Neural progenitor cell (in vitro differentiated cells): ENCODE data around the gene PDE6B. TPM values are rescaled to one million over a fixed set of nuclear protein-coding genes. Genes with fewer than 3 reads are reported as not detected.

Source experiments
- DNase-seq: peaks from one replicate; pipeline ENCODE4 v3.0.0-alpha.2; 2016; ENCODE audit warnings: low spot score
- H2AFZ ChIP-seq: fragments of 200-600 bp; sonication (generic); replicated peaks from 2 replicates; pipeline ENCODE4 v1.6.1; 2016; ENCODE audit warnings: antibody characterized with exemption
- H3F3A ChIP-seq: fragments of 200-600 bp; sonication (generic); 2 replicates; pipeline ENCODE4 v1.6.1; 2016; ENCODE audit warnings: antibody characterized with exemption, low read depth
- H3K27ac ChIP-seq: fragments of 200-600 bp; sonication (generic); 2 replicates; pipeline ENCODE4 v1.5.1; 2016; ENCODE audit warnings: mild to moderate bottlenecking
- H3K27me3 ChIP-seq: fragments of 200-600 bp; sonication (generic); 2 replicates; pipeline ENCODE4 v1.6.1; 2016; ENCODE audit warnings: mild to moderate bottlenecking, moderate library complexity
- H3K36me3 ChIP-seq: fragments of 200-600 bp; sonication (generic); 2 replicates; pipeline ENCODE4 v1.5.1; 2016
- H3K4me1 ChIP-seq: fragments of 200-600 bp; sonication (generic); 2 replicates; pipeline ENCODE4 v1.6.1; 2016; ENCODE audit warnings: mixed run types
- H3K4me2 ChIP-seq: fragments of 200-600 bp; sonication (generic); 2 replicates; pipeline ENCODE4 v1.6.1; 2016
- H3K4me3 ChIP-seq: fragments of 200-600 bp; sonication (generic); 2 replicates; pipeline ENCODE4 v1.5.1; 2016
- H3K79me2 ChIP-seq: fragments of 200-600 bp; sonication (generic); 2 replicates; pipeline ENCODE4 v1.6.1; 2016; ENCODE audit warnings: low read depth
- H3K9ac ChIP-seq: fragments of 200-600 bp; sonication (generic); 2 replicates; pipeline ENCODE4 v1.6.1; 2016
- H3K9me3 ChIP-seq: fragments of 200-600 bp; sonication (generic); 2 replicates; pipeline ENCODE4 v1.5.1; 2016; ENCODE audit warnings: low read depth
- H4K20me1 ChIP-seq: fragments of 200-600 bp; sonication (generic); 2 replicates; pipeline ENCODE4 v1.6.1; 2016; ENCODE audit warnings: low read depth
- H3K27ac Mint-ChIP-seq: 3 replicates; pipeline ENCODE4 v1.8.0; 2021; ENCODE audit warnings: mixed read lengths
- H3K27me3 Mint-ChIP-seq: 2 replicates; pipeline ENCODE4 v1.8.0; 2022; ENCODE audit warnings: low read depth, mild to moderate bottlenecking, inconsistent platforms, moderate library complexity, mixed read lengths; ENCODE audit not compliant: insufficient read depth
- H3K36me3 Mint-ChIP-seq: 3 replicates; pipeline ENCODE4 v1.8.0; 2021; ENCODE audit warnings: mixed read lengths
- H3K4me1 Mint-ChIP-seq: 3 replicates; pipeline ENCODE4 v1.8.0; 2021; ENCODE audit warnings: mixed read lengths
- H3K4me3 Mint-ChIP-seq: 3 replicates; pipeline ENCODE4 v1.8.0; 2021; ENCODE audit warnings: mild to moderate bottlenecking, moderate library complexity, mixed read lengths
- H3K9me3 Mint-ChIP-seq: 3 replicates; pipeline ENCODE4 v1.8.0; 2020; ENCODE audit warnings: mixed read lengths
- EZH2 ChIP-seq: fragments of 200-600 bp; sonication (generic); IDR thresholded peaks from 2 replicates; pipeline ENCODE4 v1.6.1; 2017; ENCODE audit warnings: antibody characterized with exemption, mild to moderate bottlenecking, moderate library complexity
- EZH2phosphoT487 ChIP-seq: fragments of 200-600 bp; sonication (generic); IDR thresholded peaks from 2 replicates; pipeline ENCODE4 v1.6.1; 2017; ENCODE audit warnings: antibody characterized with exemption
- total RNA-seq: library from RNA; depleted of rRNA; stranded (reverse); fragments of >200 nt; gene quantifications from 2 replicates; pipeline ENCODE4 v1.2.3, GENCODE V29; 2015; ENCODE audit warnings: low replicate concordance
- TF ChIP-seq, protein P1 (sequence below): fragments of 200-600 bp; sonication (generic); IDR thresholded peaks from 2 replicates; pipeline ENCODE4 v1.5.1; 2017; ENCODE audit warnings: antibody characterized with exemption, mild to moderate bottlenecking

The PDE6B gene
- total RNA-seq, 1 donor from 2014 or later = 4.3 TPM

DNA sequence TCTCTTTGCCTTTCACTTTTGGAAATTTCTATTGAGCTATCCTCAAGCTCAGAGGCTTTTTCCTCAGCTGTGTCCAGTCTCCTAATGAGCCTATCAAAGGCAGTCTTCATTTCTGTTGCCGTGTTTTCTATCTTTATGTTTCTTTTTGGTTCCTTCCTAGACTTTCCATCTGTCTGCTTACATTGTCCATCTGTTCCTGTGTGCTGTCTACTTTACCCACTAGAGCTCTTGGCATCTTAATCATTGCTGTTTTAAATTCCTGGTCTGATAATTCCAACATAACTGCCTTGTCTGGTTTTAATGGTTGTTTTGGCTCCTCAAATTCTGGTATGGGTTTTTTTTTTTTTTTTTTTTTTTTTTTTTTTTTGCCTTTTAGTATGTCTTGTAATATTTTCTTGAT is 9.3 kb upstream of the PDE6B start:
- no peaks in the 10 kb centered on the region for H3K4me1 Mint-ChIP-seq
- H4K20me1 ChIP-seq = no peaks in the 10 kb centered on the region
- TF ChIP-seq EZH2 (no peak), EZH2phosphoT487 (no peak)
- TF ChIP-seq, protein P1, sequence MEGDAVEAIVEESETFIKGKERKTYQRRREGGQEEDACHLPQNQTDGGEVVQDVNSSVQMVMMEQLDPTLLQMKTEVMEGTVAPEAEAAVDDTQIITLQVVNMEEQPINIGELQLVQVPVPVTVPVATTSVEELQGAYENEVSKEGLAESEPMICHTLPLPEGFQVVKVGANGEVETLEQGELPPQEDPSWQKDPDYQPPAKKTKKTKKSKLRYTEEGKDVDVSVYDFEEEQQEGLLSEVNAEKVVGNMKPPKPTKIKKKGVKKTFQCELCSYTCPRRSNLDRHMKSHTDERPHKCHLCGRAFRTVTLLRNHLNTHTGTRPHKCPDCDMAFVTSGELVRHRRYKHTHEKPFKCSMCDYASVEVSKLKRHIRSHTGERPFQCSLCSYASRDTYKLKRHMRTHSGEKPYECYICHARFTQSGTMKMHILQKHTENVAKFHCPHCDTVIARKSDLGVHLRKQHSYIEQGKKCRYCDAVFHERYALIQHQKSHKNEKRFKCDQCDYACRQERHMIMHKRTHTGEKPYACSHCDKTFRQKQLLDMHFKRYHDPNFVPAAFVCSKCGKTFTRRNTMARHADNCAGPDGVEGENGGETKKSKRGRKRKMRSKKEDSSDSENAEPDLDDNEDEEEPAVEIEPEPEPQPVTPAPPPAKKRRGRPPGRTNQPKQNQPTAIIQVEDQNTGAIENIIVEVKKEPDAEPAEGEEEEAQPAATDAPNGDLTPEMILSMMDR = no peak
- H3K9ac ChIP-seq = no peak overlapping the region
- no peak overlapping the region for H3K4me3 Mint-ChIP-seq
- H3K4me3 ChIP-seq = no peak overlapping the region
- H3K4me2 ChIP-seq = no peak overlapping the region
- H3K4me1 ChIP-seq = no peaks in the 10 kb centered on the region
- peaks cover 14% of the 10 kb centered on the region for H3K27me3 Mint-ChIP-seq
- H3K9me3 Mint-ChIP-seq = peaks cover 1% of the 10 kb centered on the region
- H3K27ac Mint-ChIP-seq = no peak overlapping the region
- no peak overlapping the region for H3K27ac ChIP-seq
- peaks cover 19% of the 10 kb centered on the region for H3K27me3 ChIP-seq
- H3K9me3 ChIP-seq = no peaks in the 10 kb centered on the region
- no peaks in the 10 kb centered on the region for H3K36me3 ChIP-seq
- no peaks in the 10 kb centered on the region for H3K79me2 ChIP-seq
- no peak for DNase-seq
- no peaks in the 10 kb centered on the region for H3F3A ChIP-seq
- no peak overlapping the region for H2AFZ ChIP-seq
- H3K36me3 Mint-ChIP-seq = no peaks in the 10 kb centered on the region

DNA sequence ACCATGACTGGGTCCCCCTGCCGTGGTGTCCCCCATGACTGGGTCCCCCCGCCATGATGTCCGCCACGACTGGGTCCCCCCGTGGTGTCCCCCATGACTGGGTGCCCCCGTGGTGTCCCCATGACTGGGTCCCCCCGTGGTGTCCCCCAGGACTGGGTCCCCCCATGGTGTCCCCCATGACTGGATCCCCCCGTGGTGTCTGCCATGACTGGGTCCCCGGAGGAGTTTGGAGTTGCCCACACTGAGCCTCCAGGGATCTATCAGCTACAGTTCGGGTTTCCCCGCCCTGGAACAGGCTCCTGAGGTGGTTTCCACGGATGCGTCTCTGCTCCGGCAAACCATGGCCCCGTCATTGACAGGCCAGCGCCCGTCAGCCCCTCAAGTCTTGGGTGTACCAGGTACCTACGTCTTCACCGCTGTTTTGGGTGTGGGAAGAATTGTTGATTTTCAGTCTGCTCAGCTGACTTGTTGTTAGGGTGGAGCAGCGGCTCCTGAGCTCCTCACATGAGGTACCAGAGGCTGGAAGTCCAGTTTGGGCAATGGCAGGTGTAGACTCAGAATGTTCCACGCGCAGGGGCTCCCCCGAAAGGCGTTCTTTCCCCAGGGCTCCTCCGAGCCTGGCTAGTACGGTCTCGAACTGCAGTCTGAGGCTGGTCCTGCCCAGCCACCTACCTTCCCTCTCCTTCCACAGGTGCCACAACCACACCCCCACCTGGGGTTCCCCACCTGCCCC is 8.3 kb upstream of the PDE6B start:
- no peaks in the 10 kb centered on the region for H4K20me1 ChIP-seq
- TF ChIP-seq, protein P1 = no peak
- TF ChIP-seq EZH2phosphoT487 (no peak), EZH2 (no peak)
- peaks cover 15% of the 10 kb centered on the region for H3K27me3 Mint-ChIP-seq
- H3K4me1 ChIP-seq = no peaks in the 10 kb centered on the region
- H3K36me3 Mint-ChIP-seq = no peaks in the 10 kb centered on the region
- H3K36me3 ChIP-seq = no peaks in the 10 kb centered on the region
- H2AFZ ChIP-seq = no peak overlapping the region
- no peak overlapping the region for H3K27ac ChIP-seq
- H3K27me3 ChIP-seq = peaks cover 19% of the 10 kb centered on the region
- H3K79me2 ChIP-seq = no peaks in the 10 kb centered on the region
- H3K9ac ChIP-seq = no peak overlapping the region
- peaks cover 3% of the 10 kb centered on the region for H3K9me3 Mint-ChIP-seq
- no peaks in the 10 kb centered on the region for H3K4me1 Mint-ChIP-seq
- no peaks in the 10 kb centered on the region for H3K9me3 ChIP-seq
- H3K4me3 Mint-ChIP-seq = no peak overlapping the region
- no peak overlapping the region for H3K4me2 ChIP-seq
- no peaks in the 10 kb centered on the region for H3F3A ChIP-seq
- no peak overlapping the region for H3K27ac Mint-ChIP-seq
- no peak overlapping the region for H3K4me3 ChIP-seq
- peak; percentile 0 for DNase-seq

DNA sequence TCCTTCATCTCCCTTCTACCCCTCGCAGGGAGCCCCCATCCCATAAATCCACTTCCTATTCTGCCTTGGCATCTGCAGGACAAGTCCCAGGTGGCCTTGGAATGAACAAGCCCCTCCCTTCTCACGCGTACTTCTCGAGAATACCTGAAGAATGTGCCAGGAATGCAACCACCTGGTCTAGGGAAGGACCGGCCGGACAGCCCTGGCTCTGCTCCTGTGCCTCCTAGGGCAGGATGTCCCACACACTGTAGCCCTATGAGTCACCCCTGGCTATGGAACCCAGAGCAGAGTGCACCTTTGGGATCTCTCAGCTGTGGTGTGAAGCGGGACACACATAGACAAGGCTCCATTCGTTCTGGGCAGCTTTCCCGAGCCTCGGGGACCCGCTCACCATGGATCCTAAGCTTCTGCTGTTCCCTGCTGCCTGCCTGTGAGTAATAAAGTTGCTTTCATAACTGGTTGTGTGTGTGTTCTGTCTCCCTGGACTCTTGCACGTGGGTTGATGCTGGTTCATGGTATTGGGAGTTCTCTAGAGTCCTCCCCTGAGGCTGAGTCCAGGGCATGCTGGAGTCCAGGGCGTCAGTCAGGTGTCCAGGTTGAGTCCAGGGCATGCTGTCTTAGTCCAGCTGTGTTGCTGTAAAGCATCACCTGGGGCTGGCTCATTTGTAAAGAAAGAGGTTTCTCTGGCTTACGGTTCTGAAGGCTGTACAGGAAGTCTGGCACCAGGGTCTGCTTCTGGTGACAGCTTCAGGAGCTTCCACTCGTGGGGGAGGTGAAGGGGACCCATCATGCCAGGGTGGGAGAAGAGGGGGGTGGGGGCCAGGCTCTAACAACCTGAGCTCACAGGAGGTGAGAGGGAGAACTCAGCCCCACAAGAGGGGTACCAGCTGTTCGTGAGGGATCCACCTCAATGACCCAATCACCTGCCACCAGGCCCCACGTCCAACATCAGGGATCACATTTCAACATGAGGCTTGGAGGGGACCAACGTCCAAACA is 7.4 kb upstream of the PDE6B start:
- Mint-ChIP-seq H3K4me1 (no peaks in the 10 kb centered on the region), H3K36me3 (no peaks in the 10 kb centered on the region), H3K4me3 (no peak overlapping the region), H3K27ac (no peak overlapping the region), H3K9me3 (peaks cover 4% of the 10 kb centered on the region), H3K27me3 (peaks cover 16% of the 10 kb centered on the region)
- H4K20me1 ChIP-seq = no peaks in the 10 kb centered on the region
- no peaks in the 10 kb centered on the region for H3K4me1 ChIP-seq
- H3K36me3 ChIP-seq = no peaks in the 10 kb centered on the region
- no peaks in the 10 kb centered on the region for H3F3A ChIP-seq
- no peak for DNase-seq
- TF ChIP-seq, protein P1 = no peak
- TF ChIP-seq EZH2 (no peak), EZH2phosphoT487 (no peak)
- H3K4me2 ChIP-seq = no peak overlapping the region
- H3K9me3 ChIP-seq = no peaks in the 10 kb centered on the region
- H3K27ac ChIP-seq = no peak overlapping the region
- peaks cover 19% of the 10 kb centered on the region for H3K27me3 ChIP-seq
- no peak overlapping the region for H3K9ac ChIP-seq
- no peak overlapping the region for H3K4me3 ChIP-seq
- no peaks in the 10 kb centered on the region for H3K79me2 ChIP-seq
- H2AFZ ChIP-seq = no peak overlapping the region
